C4-2B (cell line): Measurements from ENCODE around the gene SEC14L2.

Source experiments
- CTCF ChIP-seq: fragments of 450-650 bp; conservative IDR thresholded peaks from 2 replicates; pipeline ENCODE4 v1.5.1; 2017; ENCODE audit warnings: mild to moderate bottlenecking
- ZFX ChIP-seq: fragments of 450-650 bp; IDR thresholded peaks from 2 replicates; pipeline ENCODE4 v1.6.1; 2017

- TF ChIP-seq CTCF (no peak), ZFX (no peak)
Measured at GRCh38 chr22:30429887-30430286, 33.1 kb downstream of the SEC14L2 start.
